Activated CD4-positive, alpha-beta T cell treated with anti-CD3 and anti-CD28 coated beads for 36 hours (primary cell): Measurements from ENCODE around the gene PRORP. TPM values are rescaled to one million over a fixed set of nuclear protein-coding genes. Genes with fewer than 3 reads are reported as not detected.

ENCODE experiments used
- ATAC-seq: fragments of 200-7000 bp; cut with Tn5 transposase; one replicate; pipeline ENCODE4 v1.10.0; 2021; ENCODE audit warnings: mild to moderate bottlenecking, moderate library complexity
- CTCF ChIA-PET: fragments of 350-600 bp; sonication (Branson Sonifier 250); formaldehyde crosslinking; loops from one replicate; lab custom pipeline; 2021; ENCODE audit warnings: antibody characterized with exemption; lab: Charles Lee
- POLR2A ChIA-PET: fragments of 350-600 bp; sonication (Branson Sonifier 250); formaldehyde crosslinking; loops from one replicate; lab custom pipeline; 2021; ENCODE audit warnings: antibody characterized with exemption, inconsistent platforms; lab: Charles Lee
- DNase-seq: peaks from one replicate; pipeline ENCODE4 v3.0.0-alpha.2; 2020
- H3K27ac Mint-ChIP-seq: one replicate; pipeline ENCODE4 v1.8.0; 2021; ENCODE audit warnings: mixed read lengths
- H3K27me3 Mint-ChIP-seq: one replicate; pipeline ENCODE4 v1.8.0; 2021; ENCODE audit warnings: mixed read lengths
- H3K36me3 Mint-ChIP-seq: one replicate; pipeline ENCODE4 v1.8.0; 2021; ENCODE audit warnings: low read depth, mixed read lengths
- H3K4me1 Mint-ChIP-seq: one replicate; pipeline ENCODE4 v1.8.0; 2021; ENCODE audit warnings: mixed read lengths
- H3K4me3 Mint-ChIP-seq: one replicate; pipeline ENCODE4 v1.8.0; 2021; ENCODE audit warnings: mild to moderate bottlenecking, moderate library complexity, mixed read lengths
- H3K9me3 Mint-ChIP-seq: one replicate; pipeline ENCODE4 v1.8.0; 2021; ENCODE audit warnings: low read depth, mixed read lengths
- intact Hi-C, 2 experiments: fragments of 100-400 bp; cut with DNase I in 1 of 2; cut with micrococcal nuclease in 1 of 2; formaldehyde crosslinking; loops; one replicate each; pipeline versions ENCODE4 v1.14.2 to v1.15.1; 2022 to 2024; cut with DNase I, micrococcal nuclease
- total RNA-seq, 2 experiments: library from RNA; stranded (reverse); gene quantifications; one replicate each; pipeline ENCODE4 v1.2.3, GENCODE V29; 2021

The PRORP gene
- total RNA-seq, 2 experiments from 2014 or later: 37.3 to 51.1 TPM

DNA sequence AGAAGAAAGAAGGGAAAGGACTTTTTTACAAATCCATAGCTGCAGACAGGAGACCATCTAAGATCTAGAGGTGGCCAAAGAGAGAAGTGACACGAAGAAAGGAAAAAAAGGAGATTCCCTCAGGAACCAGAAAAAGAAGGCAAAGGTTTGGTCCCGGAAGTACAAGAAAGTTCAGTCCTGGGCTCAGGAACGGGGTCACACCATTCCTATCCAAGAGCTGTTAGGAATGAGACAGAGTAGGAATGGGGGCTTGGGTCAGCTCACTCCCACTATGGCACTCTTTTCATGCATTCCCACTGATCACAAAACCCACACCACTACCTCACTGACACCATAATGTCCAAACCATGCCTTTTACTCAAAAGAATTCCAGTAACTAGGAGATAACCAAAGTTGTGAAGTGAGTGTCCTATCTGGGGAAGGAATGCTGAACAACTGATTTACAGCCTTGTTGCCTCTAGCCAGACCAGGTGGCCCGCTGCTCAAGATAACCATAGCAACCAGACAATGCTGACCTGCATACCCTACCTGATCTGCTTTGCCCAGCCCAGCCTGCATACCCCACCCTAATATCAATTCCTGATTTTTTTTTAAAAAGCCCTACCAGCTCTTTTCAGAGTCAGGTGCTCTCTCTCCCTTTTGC is 8.9 kb upstream of the PRORP start:
- DNase-seq: no peak
- Mint-ChIP-seq H3K9me3 (no peaks in the 10 kb centered on the region), H3K4me1 (peaks cover 13% of the 10 kb centered on the region), H3K36me3 (peaks cover 58% of the 10 kb centered on the region), H3K4me3 (no peak overlapping the region), H3K27ac (no peak overlapping the region), H3K27me3 (no peaks in the 10 kb centered on the region)
- ChIA-PET POLR2A (no interaction called here), CTCF (interaction anchor here (0.6 to 1.0 kb wide), 3 partner anchors 10 to 393 kb away, joined by 3 to 4 read pairs (median 4); no protein-coding TSS in a partner anchor)
- no peak for ATAC-seq
- intact Hi-C loops: no loop called here

DNA sequence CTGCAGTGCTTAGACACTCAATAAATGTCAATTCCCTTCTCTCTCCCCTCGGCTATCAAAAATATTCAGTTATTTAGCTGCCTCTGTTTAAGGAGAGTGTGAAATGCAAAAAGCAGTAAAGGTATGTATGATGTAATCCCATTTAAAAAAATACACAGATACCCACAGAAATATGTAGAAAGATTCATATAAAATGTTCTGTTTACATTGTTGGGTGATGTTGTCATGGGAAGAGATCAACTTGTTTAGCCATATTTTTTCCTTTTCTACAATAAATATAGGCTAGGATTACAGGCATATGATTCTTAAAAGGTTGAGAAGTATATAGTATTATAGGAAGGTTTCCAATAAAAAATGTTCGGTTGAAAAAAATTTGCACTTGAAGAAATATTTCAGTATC is 8.3 kb upstream of the PRORP start:
- Mint-ChIP-seq H3K27ac (no peak overlapping the region), H3K9me3 (no peaks in the 10 kb centered on the region), H3K4me1 (peaks cover 17% of the 10 kb centered on the region), H3K36me3 (peaks cover 58% of the 10 kb centered on the region), H3K4me3 (no peak overlapping the region), H3K27me3 (no peaks in the 10 kb centered on the region)
- intact Hi-C loops: no loop called here
- POLR2A ChIA-PET: no interaction called here
- ATAC-seq: no peak
- no peak for DNase-seq
- CTCF ChIA-PET: interaction anchor here (0.7 kb wide), 1 partner anchor 25 kb away, joined by 3 read pairs; no protein-coding TSS in a partner anchor

DNA sequence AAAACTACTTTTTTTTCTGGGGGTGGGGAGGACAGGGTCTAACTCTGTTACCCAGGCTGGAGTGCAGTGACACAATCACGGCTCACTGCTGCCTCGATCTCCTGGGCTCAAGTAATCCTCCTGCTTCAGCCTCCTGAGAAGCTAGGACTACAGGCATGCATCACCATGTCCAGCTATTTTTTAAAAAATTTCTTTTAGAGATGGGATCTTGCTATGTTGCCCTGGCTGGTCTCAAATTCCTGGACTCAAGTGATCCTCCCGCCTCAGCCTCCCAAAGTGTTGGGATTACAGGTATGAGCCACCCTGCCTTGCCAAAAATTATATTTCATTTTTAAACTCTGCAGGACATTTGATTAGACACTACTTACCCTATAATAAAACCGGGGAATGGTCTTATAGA is 6.1 kb upstream of the PRORP start:
- ChIA-PET POLR2A (no interaction called here), CTCF (interaction anchor here (0.8 to 1.9 kb wide), 2 partner anchors 13 to 176 kb away, joined by 3 to 5 read pairs; no protein-coding TSS in a partner anchor)
- no peak for ATAC-seq
- Mint-ChIP-seq H3K36me3 (peaks cover 55% of the 10 kb centered on the region), H3K27me3 (no peaks in the 10 kb centered on the region), H3K9me3 (no peaks in the 10 kb centered on the region), H3K27ac (no peak overlapping the region), H3K4me1 (peaks cover 31% of the 10 kb centered on the region), H3K4me3 (no peak overlapping the region)
- intact Hi-C loops: no loop called here
- no peak for DNase-seq

DNA sequence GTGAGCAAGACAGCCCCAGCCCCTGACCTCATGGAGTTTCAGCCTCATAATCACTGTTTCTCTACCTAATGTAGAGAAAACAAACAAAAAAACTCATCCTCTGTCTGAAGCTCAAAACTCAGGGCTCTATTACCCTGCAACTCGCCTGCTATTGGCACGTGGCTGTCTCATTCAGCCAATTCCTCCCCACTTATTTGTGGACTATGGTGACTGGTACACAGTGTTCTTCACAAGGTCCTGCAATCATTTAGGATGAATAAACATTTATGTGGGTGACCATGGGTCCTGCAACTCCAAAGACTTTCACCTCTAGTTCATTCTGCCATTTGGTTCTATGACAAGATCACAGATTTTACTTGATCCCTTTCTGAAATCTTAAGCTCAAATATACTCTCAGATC is 5.2 kb upstream of the PRORP start:
- Mint-ChIP-seq H3K9me3 (no peaks in the 10 kb centered on the region), H3K27ac (no peak overlapping the region), H3K27me3 (no peaks in the 10 kb centered on the region), H3K36me3 (peaks cover 50% of the 10 kb centered on the region), H3K4me1 (peaks cover 31% of the 10 kb centered on the region), H3K4me3 (no peak overlapping the region)
- intact Hi-C loops: no loop called here
- no peak for DNase-seq
- ChIA-PET CTCF (interaction anchor here (1.2 to 1.9 kb wide), 2 partner anchors 10 to 14 kb away, joined by 4 to 5 read pairs; no protein-coding TSS in a partner anchor), POLR2A (interaction anchor here (0.7 kb wide), 1 partner anchor 14 kb away, joined by 3 read pairs; no protein-coding TSS in a partner anchor)
- no peak for ATAC-seq

DNA sequence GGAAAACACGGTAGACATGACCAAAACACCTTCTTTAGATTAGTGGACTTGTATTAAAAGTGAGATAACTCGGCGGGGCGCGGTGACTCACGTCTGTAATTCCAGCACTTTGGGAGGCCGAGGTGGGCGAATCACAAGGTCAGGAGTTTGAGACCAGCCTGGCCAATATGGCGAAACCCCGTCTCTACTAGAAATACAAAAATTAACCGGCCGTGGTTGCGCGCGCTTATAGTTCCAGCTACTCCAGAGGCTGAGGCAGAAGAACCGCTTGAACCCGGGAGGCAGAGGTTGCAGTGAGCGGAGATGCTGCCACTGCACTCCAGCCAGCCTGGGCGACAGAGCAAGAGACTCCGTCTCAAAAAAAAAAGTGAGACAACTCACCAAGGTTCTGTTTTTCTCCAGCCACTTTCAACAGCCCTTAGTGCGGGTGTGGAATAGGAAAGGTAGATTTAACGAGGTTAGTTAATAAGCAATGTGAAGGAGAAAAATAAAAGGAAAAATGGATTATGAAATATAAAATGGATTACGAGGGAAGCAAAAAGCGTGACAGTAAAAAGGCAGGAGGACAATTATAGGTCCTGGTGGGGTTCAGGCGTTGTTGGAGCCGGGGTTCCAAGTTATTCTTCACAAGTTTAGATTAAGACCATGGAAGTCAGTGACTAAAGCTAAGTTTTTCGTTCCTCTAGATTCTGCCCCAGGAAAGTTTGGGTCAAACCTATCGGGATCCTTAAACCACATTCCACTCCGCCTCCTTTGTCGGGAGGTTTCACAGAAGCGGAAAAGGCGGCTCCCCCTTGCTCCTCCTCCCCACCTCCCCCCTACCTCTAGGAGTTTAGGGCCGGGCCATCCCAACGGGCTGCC is 1.1 kb upstream of the PRORP start:
- no peaks in the 10 kb centered on the region for H3K27me3 Mint-ChIP-seq
- peaks cover 36% of the 10 kb centered on the region for H3K36me3 Mint-ChIP-seq
- intact Hi-C loops: loop anchor here (2.0 to 5.0 kb wide), 5 partner anchors 190 to 706 kb away; partner anchors contain the start of genes BRMS1L (in 1 of the 2), EAPP (in 1 of the 2) and RALGAPA1 (in 1 of the 2)
- H3K27ac Mint-ChIP-seq: peak overlapping the region; percentile 99
- peak overlapping the region; percentile 87 for H3K4me3 Mint-ChIP-seq
- H3K4me1 Mint-ChIP-seq: peaks cover 59% of the 10 kb centered on the region
- DNase-seq (peak; percentile 43), ATAC-seq (no peak)
- ChIA-PET POLR2A (interaction anchor here (0.7 to 4.3 kb wide), 5 partner anchors 75 to 295 kb away, joined by 3 to 23 read pairs (median 3); partner anchors contain the start of genes FAM177A1, NFKBIA and SRP54), CTCF (interaction anchor here (0.6 to 2.0 kb wide), 5 partner anchors 19 to 301 kb away, joined by 3 to 7 read pairs (median 3); partner anchors contain the start of gene SRP54)
- no peaks in the 10 kb centered on the region for H3K9me3 Mint-ChIP-seq

DNA sequence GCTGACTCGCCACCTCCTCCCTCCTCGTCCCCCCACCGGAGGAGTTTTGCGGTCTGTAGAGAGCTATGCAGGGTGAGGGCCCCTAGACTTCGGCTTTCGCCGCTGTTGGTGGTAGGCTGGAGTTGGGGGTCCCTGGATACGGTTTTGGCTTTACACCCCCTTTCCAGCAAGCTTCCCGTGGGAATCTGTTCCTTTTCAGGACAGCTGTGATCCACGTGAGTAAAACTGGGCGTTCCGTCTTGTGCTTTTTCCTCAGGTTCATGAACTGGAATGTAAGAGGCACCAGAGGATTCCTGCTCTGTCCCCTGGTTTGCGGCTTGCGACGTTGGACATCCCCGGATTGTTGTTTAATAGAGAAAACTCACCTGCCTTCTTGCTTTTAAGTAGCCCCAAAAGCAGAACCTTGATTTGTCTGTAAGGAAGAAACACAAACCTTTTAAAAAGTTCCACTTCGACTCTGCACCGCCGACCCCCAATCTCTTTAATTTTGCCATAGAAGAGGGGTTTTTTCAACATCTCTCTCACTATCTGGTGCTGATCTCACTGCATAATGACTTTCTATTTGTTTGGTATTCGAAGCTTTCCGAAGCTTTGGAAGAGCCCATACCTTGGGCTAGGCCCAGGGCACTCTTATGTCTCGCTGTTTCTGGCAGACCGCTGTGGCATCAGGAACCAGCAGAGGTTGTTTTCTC is 490 bp downstream of the PRORP start:
- H3K9me3 Mint-ChIP-seq: no peaks in the 10 kb centered on the region
- intact Hi-C loops: loop anchor here (1.0 to 5.0 kb wide), 15 partner anchors 76 to 704 kb away; partner anchors contain the start of genes BRMS1L (in 2 of the 2), FAM177A1 (in 2 of the 2), NFKBIA (in 2 of the 2) and PSMA6 (in 2 of the 2)
- peak overlapping the region; percentile 99 for H3K27ac Mint-ChIP-seq
- H3K4me1 Mint-ChIP-seq: peaks cover 65% of the 10 kb centered on the region
- no peak for ATAC-seq
- peaks cover 32% of the 10 kb centered on the region for H3K36me3 Mint-ChIP-seq
- peak overlapping the region; percentile 87 for H3K4me3 Mint-ChIP-seq
- DNase-seq: peak; percentile 25
- no peaks in the 10 kb centered on the region for H3K27me3 Mint-ChIP-seq
- ChIA-PET POLR2A (interaction anchor here (0.6 to 4.3 kb wide), 7 partner anchors 20 to 294 kb away, joined by 3 to 23 read pairs (median 5); partner anchors contain the start of genes FAM177A1, NFKBIA and SRP54), CTCF (interaction anchor here (0.6 to 2.1 kb wide), 8 partner anchors 11 to 299 kb away, joined by 3 to 7 read pairs (median 4); partner anchors contain the start of gene SRP54)

DNA sequence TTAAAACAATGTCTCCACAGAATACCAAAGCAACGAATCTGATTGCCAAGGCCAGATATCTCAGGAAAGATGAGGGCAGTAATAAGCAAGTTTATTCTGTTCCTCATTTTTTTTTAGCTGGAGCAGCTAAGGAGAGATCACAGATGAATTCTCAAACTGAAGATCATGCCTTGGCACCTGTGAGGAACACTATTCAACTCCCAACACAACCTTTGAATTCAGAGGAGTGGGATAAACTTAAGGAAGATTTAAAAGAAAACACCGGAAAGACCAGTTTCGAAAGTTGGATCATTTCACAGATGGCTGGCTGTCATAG is 994 bp downstream of the PRORP start:
- POLR2A ChIA-PET: interaction anchor here (0.6 to 4.3 kb wide), 8 partner anchors 20 to 294 kb away, joined by 3 to 23 read pairs (median 6); partner anchors contain the start of genes FAM177A1 and NFKBIA
- no peaks in the 10 kb centered on the region for H3K27me3 Mint-ChIP-seq

DNA sequence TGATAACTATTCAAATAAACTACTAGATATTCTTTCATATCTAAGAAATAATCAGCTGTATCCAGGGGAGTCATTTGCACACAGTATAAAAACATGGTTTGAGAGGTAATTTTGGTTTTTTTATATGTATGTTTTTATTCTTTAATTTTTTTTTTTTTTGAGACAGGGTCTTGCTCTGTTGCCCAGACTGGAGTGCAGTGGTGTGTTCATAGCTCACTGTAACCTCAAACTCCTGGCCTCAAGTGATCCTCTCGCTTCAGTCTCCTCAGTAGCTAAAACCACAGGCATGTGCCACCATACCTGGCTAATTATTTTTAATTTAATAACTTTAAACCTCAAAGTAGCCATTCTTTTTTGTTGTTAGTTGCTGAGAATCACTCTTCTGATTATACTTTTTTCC is 1.8 kb downstream of the PRORP start:
- H3K36me3 Mint-ChIP-seq: peaks cover 37% of the 10 kb centered on the region

More for the DNA sequence above, 994 bp downstream of the PRORP start:
- H3K9me3 Mint-ChIP-seq: no peaks in the 10 kb centered on the region
- peaks cover 66% of the 10 kb centered on the region for H3K4me1 Mint-ChIP-seq
- CTCF ChIA-PET: interaction anchor here (1.0 to 2.1 kb wide), 5 partner anchors 10 to 299 kb away, joined by 3 to 6 read pairs (median 4); partner anchors contain the start of gene SRP54
- ATAC-seq: no peak
- DNase-seq: no peak
- H3K36me3 Mint-ChIP-seq: peaks cover 33% of the 10 kb centered on the region
- H3K4me3 Mint-ChIP-seq: peak overlapping the region; percentile 87
- peak overlapping the region; percentile 99 for H3K27ac Mint-ChIP-seq
- intact Hi-C loops: loop anchor here (2.0 to 5.0 kb wide), 6 partner anchors 77 to 704 kb away; partner anchors contain the start of genes BRMS1L (in 1 of the 2), EAPP (in 1 of the 2), FAM177A1 (in 1 of the 2) and RALGAPA1 (in 1 of the 2)

DNA sequence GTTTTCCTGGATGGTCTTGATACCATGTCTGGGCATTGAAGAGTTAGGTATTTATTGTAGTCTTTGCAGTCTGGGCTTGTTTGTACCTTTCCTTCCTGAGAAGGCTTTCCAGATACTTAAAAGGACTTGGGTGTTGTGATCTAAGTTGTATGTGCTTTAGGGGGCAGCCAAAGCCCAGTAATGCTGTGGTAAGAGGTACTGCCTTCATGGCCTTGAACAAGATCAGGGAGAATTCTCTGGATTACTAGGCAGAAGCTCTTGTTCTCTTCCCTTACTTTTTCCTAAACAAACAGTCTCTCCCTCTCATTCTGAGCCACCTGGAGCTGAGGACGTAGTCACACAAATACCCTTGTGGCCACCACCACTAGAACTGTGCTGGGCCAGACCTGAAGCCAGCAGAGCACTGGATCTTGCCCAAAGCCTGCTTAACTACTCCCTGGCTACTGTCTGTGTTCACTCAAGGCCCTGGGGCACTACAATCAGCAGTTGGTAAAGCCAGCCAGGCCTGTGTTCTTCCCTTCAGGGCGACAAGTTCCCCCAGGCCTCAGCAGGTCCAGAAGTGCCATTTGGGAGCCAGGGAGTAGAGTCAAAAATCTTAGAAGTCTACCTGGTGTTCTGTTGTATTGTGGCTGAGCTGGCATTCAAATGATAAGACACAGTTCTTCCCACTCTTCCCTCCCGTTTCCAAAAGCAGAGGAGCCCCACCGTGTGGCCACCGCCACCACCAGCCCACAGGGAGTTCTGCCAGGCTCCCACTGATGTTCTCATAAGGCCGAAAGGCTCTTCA is 11.4 kb downstream of the PRORP start:
- no peaks in the 10 kb centered on the region for H3K27me3 Mint-ChIP-seq
- DNase-seq (no peak), ATAC-seq (no peak)
- no peaks in the 10 kb centered on the region for H3K9me3 Mint-ChIP-seq
- peaks cover 20% of the 10 kb centered on the region for H3K4me1 Mint-ChIP-seq
- peak overlapping the region; percentile 1 for H3K27ac Mint-ChIP-seq
- ChIA-PET CTCF (interaction anchor here (0.6 to 16.5 kb wide), 5 partner anchors 9 to 282 kb away, joined by 3 to 260 read pairs (median 3); partner anchors contain the start of gene PRORP), POLR2A (interaction anchor here (0.6 to 0.8 kb wide), 2 partner anchors 283 to 653 kb away, joined by 3 to 4 read pairs; no protein-coding TSS in a partner anchor)
- no peak overlapping the region for H3K4me3 Mint-ChIP-seq
- peaks cover 30% of the 10 kb centered on the region for H3K36me3 Mint-ChIP-seq
- intact Hi-C loops: no loop called here

More for the DNA sequence above, 1.8 kb downstream of the PRORP start:
- no peaks in the 10 kb centered on the region for H3K9me3 Mint-ChIP-seq
- H3K4me3 Mint-ChIP-seq: peak overlapping the region; percentile 87
- ChIA-PET POLR2A (interaction anchor here (0.6 to 4.3 kb wide), 7 partner anchors 55 to 295 kb away, joined by 3 to 23 read pairs (median 3); partner anchors contain the start of genes FAM177A1 and NFKBIA), CTCF (interaction anchor here (0.7 to 2.1 kb wide), 5 partner anchors 16 to 298 kb away, joined by 3 to 6 read pairs (median 4); partner anchors contain the start of gene SRP54)
- no peaks in the 10 kb centered on the region for H3K27me3 Mint-ChIP-seq
- H3K27ac Mint-ChIP-seq: no peak overlapping the region
- intact Hi-C loops: loop anchor here (1.0 to 5.0 kb wide), 5 partner anchors 35 to 703 kb away; partner anchors contain the start of genes BRMS1L (in 1 of the 2), EAPP (in 1 of the 2) and RALGAPA1 (in 1 of the 2)
- ATAC-seq (no peak), DNase-seq (no peak)
- H3K4me1 Mint-ChIP-seq: peaks cover 66% of the 10 kb centered on the region
